HL-60 (cell line): Measurements from ENCODE around the gene RIN2.

ENCODE experiments used
- DNase-seq, 2 experiments: peaks; one replicate each; pipeline ENCODE4 v3.0.0-alpha.2; 2010 to 2020; ENCODE audit warnings: low read depth in 1 of 2, low spot score in 1 of 2
- H3K27ac ChIP-seq: fragments of 250-450 bp; sonication (Bioruptor Pico); replicated peaks from 2 replicates; pipeline ENCODE4 v1.5.1; 2020; ENCODE audit warnings: mild to moderate bottlenecking, moderate library complexity
- H3K27me3 ChIP-seq: fragments of 250-450 bp; sonication (Bioruptor Pico); 2 replicates; pipeline ENCODE4 v1.5.1; 2021; ENCODE audit warnings: mild to moderate bottlenecking, moderate library complexity; ENCODE audit not compliant: insufficient read depth, poor library complexity, severe bottlenecking
- H3K4me3 ChIP-seq: replicated peaks from 2 replicates; pipeline ENCODE4 v1.5.1; 2011; ENCODE audit warnings: mild to moderate bottlenecking, control low read depth, low read length; ENCODE audit not compliant: insufficient read depth
- GABPA ChIP-seq: IDR thresholded peaks from 2 replicates; pipeline ENCODE4 v1.6.1; 2012; ENCODE audit warnings: low read depth
- POLR2AphosphoS5 ChIP-seq: IDR thresholded peaks from 2 replicates; pipeline ENCODE4 v1.6.1; 2012; ENCODE audit warnings: low read depth
- SPI1 ChIP-seq: IDR thresholded peaks from 2 replicates; pipeline ENCODE4 v1.6.1; 2012; ENCODE audit warnings: low read depth, mild to moderate bottlenecking, borderline replicate concordance
- TF ChIP-seq, protein P1 (sequence below): IDR thresholded peaks from 2 replicates; pipeline ENCODE4 v1.6.1; 2012; ENCODE audit warnings: low read depth; ENCODE audit not compliant: insufficient replicate concordance
- TF ChIP-seq, protein P2 (sequence below): IDR thresholded peaks from one replicate; pipeline ENCODE4 v1.5.1; 2011; ENCODE audit warnings: low read length, control low read depth, inconsistent platforms; ENCODE audit not compliant: insufficient read depth

The RIN2 gene

DNA sequence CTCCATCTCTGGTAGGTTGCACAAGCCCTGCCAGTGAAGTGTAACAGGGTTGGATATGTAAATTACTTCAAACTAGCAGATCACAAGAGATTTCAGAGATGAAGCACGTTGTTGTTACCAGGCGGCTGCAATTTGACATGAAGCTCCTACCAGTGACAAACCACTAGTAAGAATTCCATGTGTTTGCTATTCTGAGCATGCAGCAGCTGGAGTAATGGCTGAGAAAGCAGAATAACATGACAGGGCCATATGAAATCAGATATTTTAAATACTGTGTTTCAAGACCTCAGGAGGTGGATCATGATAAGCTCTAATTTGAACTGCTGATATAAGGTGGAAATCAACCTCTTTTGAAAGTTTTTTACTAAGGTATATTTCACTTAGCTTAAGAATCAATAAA lies 11.4 kb downstream of the RIN2 start:
- no peak overlapping the region for H3K27ac ChIP-seq
- TF ChIP-seq, protein P1, sequence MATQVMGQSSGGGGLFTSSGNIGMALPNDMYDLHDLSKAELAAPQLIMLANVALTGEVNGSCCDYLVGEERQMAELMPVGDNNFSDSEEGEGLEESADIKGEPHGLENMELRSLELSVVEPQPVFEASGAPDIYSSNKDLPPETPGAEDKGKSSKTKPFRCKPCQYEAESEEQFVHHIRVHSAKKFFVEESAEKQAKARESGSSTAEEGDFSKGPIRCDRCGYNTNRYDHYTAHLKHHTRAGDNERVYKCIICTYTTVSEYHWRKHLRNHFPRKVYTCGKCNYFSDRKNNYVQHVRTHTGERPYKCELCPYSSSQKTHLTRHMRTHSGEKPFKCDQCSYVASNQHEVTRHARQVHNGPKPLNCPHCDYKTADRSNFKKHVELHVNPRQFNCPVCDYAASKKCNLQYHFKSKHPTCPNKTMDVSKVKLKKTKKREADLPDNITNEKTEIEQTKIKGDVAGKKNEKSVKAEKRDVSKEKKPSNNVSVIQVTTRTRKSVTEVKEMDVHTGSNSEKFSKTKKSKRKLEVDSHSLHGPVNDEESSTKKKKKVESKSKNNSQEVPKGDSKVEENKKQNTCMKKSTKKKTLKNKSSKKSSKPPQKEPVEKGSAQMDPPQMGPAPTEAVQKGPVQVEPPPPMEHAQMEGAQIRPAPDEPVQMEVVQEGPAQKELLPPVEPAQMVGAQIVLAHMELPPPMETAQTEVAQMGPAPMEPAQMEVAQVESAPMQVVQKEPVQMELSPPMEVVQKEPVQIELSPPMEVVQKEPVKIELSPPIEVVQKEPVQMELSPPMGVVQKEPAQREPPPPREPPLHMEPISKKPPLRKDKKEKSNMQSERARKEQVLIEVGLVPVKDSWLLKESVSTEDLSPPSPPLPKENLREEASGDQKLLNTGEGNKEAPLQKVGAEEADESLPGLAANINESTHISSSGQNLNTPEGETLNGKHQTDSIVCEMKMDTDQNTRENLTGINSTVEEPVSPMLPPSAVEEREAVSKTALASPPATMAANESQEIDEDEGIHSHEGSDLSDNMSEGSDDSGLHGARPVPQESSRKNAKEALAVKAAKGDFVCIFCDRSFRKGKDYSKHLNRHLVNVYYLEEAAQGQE: no peak
- TF ChIP-seq GABPA (no peak), POLR2AphosphoS5 (no peak), SPI1 (no peak)
- TF ChIP-seq, protein P2, sequence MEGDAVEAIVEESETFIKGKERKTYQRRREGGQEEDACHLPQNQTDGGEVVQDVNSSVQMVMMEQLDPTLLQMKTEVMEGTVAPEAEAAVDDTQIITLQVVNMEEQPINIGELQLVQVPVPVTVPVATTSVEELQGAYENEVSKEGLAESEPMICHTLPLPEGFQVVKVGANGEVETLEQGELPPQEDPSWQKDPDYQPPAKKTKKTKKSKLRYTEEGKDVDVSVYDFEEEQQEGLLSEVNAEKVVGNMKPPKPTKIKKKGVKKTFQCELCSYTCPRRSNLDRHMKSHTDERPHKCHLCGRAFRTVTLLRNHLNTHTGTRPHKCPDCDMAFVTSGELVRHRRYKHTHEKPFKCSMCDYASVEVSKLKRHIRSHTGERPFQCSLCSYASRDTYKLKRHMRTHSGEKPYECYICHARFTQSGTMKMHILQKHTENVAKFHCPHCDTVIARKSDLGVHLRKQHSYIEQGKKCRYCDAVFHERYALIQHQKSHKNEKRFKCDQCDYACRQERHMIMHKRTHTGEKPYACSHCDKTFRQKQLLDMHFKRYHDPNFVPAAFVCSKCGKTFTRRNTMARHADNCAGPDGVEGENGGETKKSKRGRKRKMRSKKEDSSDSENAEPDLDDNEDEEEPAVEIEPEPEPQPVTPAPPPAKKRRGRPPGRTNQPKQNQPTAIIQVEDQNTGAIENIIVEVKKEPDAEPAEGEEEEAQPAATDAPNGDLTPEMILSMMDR: no peak
- no peak overlapping the region for H3K4me3 ChIP-seq
- peaks cover 2% of the 10 kb centered on the region for H3K27me3 ChIP-seq
- no peak for DNase-seq

DNA sequence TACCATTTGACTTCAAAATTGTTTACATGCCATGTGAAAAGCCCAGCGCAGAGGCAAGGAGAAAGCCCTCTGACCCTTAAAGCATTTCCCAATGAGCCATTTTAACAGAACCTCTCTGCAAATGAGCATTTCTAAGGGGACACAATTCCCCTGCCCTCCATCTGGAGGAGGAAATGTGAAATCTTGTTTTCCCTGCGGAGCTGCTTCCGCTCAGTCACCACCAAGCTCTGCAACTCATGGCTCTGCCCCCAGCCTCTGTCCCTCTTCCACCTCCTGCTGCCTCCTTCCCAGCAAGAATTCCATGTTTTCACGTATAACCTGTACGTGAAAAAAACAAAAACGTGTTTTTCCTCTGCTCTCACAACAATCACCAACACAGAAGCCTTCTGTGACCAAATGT lies 12.3 kb downstream of the RIN2 start:
- Histone ChIP-seq H3K4me3 (no peak overlapping the region), H3K27ac (no peak overlapping the region)

DNA sequence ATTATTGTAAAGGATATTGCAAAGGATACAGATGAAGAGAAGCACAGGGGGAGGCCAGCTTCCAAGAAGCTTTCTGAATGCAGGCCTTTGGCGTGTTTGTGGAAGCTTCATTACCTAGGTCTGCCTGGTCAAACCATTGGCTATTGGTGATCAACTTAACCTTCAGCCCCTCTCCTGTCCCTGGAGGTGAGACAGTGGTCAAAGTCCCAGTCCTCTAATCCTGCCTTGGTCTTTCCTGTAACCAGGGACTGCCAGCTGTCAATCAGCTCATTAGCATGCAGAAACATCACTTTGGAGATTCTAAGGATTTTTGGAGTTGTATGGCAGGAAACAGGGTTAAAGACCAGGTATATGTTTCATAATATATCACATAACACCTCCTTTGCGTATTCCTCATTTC lies 13.0 kb downstream of the RIN2 start:
- Histone ChIP-seq H3K4me3 (no peak overlapping the region), H3K27ac (no peak overlapping the region), H3K27me3 (peaks cover 2% of the 10 kb centered on the region)
- TF ChIP-seq POLR2AphosphoS5 (no peak), SPI1 (no peak), GABPA (no peak)
- TF ChIP-seq, protein P2: no peak
- TF ChIP-seq, protein P1: no peak
- DNase-seq: no peak

More for the DNA sequence above, 12.3 kb downstream of the RIN2 start:
- no peak for TF ChIP-seq SPI1
- no peak for TF ChIP-seq GABPA
- TF ChIP-seq, protein P1: no peak
- TF ChIP-seq, protein P2: no peak
- TF ChIP-seq POLR2AphosphoS5: no peak
- peaks cover 2% of the 10 kb centered on the region for H3K27me3 ChIP-seq
- DNase-seq: no peak
